Epidermal melanocyte (primary cell): ENCODE measurements around the gene NPPB.
A peak's percentile ranks its signal among the peaks of the same experiment; 100 is the strongest.

Experiments used
- DNase-seq: peaks from one replicate; pipeline ENCODE4 v3.0.0; 2011; ENCODE audit warnings: low spot score; ENCODE audit not compliant: insufficient read length

Gene NPPB

GRCh38 chr1:11858158-11858557 is 587 bp downstream of the NPPB start:
- DNase-seq, result no peak

- DNase-seq, result no peak
These were observed 1.4 kb downstream of the NPPB start for GRCh38 chr1:11857164-11857851.

GRCh38 chr1:11856698-11857097 is 2.0 kb downstream of the NPPB start:
- DNase-seq, result no peak

- DNase-seq, result no peak
These were observed 3.3 kb downstream of the NPPB start for GRCh38 chr1:11855430-11855829.

GRCh38 chr1:11854519-11854918 is 4.2 kb downstream of the NPPB start:
- DNase-seq, result no peak

DNA sequence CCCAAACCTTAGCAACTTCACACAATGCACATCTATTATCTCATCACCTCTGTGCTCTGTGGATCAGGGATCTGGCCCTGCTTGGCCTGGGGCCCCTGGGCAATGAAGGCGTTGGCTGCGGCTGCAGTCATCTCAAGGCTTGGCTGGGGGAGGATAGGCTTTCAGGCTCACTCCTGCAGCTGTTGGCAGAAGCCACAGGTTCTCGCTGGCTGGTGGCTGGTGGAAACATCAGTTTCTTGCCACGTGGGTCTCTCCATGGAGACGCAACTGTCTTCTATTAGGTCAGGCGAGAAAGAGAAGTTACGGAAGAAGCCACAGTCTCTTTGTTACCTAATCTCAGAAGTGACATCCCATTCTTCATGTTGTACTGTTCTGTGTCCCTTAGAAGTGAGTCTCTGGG is 7.6 kb downstream of the NPPB start:
- no peak for DNase-seq

DNA sequence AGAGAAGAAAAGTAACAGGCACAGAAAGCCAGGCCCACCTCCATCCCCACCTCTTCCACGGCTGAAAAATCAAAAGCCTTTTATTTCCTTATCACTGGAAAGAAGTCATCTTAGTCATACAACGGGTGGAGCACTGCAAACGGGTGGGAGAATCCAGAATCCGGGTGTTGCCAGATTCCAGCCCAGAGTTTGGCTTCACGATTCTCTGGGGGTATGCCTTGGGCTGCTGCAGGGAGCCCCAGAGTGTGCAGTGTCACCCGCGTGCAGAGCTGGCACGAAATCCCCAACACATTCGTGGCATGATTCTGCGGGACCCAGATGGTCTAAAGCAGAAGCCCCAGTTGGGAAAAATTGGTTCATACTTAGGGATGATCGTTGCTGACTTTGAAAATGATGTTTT is 8.6 kb downstream of the NPPB start:
- no peak for DNase-seq

DNA sequence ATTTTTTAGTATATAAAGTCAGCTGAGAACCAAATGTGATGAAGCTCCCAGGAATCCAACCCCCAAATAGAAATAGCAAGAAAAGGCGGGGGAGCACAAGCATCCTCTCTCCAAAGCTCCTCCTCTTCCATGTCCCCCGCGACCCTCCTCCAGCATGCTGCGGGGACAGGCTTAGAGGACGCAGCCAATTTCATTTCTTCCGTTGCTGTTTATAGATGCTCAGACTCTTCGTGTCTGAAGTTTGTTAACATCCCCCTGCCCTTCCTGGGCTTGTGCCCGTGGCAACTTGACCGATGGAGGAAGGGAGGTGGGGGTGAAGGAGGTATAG is 10.4 kb downstream of the NPPB start:
- DNase-seq, result no peak

- no peak for DNase-seq
These were observed 10.9 kb downstream of the NPPB start, which contains the start of gene NPPA for GRCh38 chr1:11847667-11848372. NPPA (minus strand) TSS chr1:11847783; CDS start chr1:11847684, 99 bp downstream.

DNA sequence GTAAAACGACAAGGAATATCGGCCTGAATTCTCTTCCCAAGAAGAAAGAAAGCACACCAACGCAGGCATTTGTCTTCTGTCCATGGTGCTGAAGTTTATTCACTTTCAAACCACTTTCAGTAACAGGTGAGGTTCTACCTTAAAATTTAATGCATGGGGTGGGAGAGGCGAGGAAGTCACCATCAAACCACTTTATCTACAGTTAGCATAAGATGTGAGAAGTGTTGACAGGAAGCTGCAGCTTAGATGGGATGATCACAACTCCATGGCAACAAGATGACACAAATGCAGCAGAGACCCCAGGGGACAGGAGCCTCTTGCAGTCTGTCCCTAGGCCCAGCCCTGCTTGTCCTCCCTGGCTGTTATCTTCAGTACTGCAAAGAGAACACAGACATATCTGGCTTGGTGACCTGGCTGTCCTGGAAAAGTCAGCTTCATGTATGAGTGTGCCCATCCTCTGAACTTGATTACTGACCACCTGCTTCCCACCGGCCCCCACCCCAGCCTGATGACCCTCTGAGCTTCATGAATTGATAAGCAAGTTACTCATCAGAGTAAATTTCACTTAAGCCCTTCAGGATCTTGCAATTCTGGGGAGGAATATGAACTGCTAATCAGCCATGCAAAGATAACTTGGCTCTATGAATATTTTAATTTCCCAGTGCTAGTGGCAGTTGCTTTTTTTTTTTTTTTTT is 13.0 kb downstream of the NPPB start:
- no peak for DNase-seq

DNA sequence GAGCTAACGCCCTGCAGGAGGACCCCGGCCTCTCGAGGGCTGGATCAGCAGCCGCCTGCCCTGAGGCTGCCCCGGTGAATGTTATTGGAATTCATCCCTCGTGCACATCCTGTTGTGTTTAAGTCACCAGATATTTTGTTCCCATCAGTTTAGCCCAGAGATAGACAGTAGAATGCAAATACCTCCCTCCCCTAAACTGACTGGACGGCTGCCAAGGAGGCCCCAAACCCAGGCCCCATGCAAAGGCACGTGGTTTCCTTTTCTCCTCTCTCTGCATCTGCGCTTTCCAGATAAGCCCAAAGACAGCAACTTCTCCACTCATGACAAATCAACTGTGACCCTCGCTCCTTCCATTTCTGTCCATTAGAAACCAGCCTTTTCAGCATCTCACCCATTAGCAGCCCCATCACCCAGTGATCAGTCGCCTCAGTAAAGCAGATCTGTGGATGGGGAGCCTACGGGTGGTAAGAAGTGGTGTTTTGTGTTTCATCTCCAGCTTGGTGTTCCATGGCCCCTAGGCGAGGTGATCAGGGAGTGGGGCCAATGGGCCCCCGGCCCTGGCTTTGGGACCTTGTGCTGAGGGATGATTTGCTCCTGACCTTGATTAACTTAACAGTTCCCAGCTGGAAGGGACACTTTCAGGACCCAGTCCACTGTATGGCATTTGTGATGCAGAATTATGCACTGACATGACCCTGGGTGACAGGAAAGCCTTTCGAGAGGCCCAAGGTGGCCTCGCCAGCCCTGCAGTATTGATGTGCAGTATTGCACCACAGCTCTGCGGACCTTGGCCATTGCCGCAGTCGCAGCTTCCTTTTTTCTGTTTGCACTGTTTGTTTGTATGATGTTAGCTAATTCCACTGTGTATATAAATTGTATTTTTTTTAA is 16.3 kb downstream of the NPPB start:
- DNase-seq, result peak; percentile 46

GRCh38 chr1:11841245-11842153 is 17.2 kb downstream of the NPPB start:
- DNase-seq, result no peak

DNA sequence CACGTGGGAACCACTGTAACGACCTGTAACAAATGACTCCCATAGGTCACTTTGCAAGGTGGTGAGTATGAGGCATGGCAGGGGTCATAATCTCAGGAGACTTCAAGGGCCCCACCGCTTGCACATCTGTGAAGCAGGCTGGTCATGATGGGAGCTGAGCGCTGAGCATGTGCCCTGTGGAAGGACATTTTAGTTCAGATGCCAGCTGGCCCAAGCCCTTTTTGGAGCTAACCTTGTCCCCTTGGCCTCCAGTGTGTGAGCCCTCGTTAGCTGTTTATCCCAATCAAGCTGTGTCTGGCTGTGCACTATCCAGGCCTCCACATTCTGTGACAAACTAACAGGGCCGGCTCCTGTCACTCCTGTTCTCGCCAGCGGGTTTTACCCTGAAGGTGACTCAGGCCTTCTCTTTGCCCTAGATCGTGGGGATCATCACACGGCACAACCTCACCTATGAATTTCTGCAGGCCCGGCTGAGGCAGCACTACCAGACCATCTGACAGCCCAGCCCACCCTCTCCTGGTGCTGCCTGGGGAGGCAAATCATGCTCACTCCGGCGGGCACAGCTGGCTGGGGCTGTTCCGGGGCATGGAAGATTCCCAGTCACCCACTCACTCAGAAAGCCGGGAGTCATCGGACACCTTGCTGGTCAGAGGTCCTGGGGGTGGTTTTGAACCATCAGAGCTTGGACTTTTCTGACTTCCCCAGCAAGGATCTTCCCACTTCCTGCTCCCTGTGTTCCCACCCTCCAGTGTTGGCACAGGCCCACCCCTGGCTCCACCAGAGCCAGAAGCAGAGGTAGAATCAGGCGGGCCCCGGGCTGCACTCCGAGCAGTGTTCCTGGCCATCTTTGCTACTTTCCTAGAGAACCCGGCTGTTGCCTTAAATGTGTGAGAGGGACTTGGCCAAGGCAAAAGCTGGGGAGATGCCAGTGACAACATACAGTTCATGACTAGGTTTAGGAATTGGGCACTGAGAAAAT is 18.7 kb downstream of the NPPB start:
- DNase-seq, result no peak

DNA sequence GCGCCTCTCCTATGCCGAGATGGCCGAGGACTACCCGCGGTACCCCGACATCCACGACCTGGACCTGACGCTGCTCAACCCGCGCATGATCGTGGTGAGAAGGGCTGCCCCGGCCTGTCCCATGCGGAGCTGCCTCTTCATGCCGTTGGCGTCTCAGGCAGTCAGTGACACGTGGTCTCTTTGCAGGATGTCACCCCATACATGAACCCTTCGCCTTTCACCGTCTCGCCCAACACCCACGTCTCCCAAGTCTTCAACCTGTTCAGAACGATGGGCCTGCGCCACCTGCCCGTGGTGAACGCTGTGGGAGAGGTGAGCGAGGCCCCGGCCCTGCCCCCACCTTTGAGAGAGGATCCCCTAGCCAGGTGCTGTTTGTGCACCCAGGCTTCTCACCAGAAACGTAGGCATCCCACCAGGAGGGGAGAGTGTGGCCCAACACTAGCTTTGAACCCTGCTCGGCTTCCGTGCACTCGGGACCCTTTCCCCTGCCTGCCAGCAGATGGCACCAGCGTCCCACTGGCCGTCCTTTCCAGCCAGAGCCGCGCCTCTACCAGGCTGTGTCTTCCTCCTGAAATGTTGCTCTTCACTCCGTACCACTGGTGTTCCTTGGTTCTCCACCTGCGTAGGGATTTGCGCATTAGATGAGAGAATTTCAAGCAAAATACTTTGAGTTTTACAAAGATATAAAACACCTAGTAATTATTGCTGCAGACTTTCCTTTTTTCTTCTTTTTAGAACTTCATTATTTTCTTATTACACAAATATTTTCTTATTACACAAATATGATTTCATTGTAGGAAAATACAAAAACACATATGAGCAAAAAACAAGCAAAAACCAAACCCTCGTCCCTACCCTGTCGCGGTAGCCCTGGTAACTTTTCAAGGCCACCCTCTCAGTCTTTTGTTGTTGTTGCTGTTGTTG is 20.1 kb downstream of the NPPB start:
- DNase-seq, result peak; percentile 86

GRCh38 chr1:11837767-11838348 is 20.9 kb downstream of the NPPB start:
- no peak for DNase-seq

GRCh38 chr1:11836955-11837766 is 21.6 kb downstream of the NPPB start:
- no peak for DNase-seq
